ENCODE measurements around the gene COIL. TPM values are rescaled to one million over a fixed set of nuclear protein-coding genes. Genes with fewer than 3 reads are reported as not detected.
A peak's percentile ranks its signal among the peaks of the same experiment; 100 is the strongest.

COIL gene
- total RNA-seq, 1 experiment from 2014 or later, result 22.9 TPM

- intact Hi-C loops (cut with micrococcal nuclease), result no loop called here
- no peak overlapping the region for H3K4me3 ChIP-seq (ENCODE audit: low read length)
- H3K79me2 ChIP-seq (ENCODE audit: low read length), result peaks cover 11% of the 10 kb centered on the region; the same call in 1 of the 2 replicates
- ChIA-PET POLR2A (ENCODE audit: unreplicated experiment) (no interaction called here), CTCF (no interaction called here)
- no peak overlapping the region for H3K27ac ChIP-seq (ENCODE audit: low read length)
- H3K36me3 ChIP-seq (ENCODE audit: low read depth, low read length), result peaks cover 89% of the 10 kb centered on the region
- no peaks in the 10 kb centered on the region for H3K27me3 ChIP-seq (ENCODE audit: low read length)
- no peaks in the 10 kb centered on the region for H3F3A ChIP-seq (ENCODE audit: low read length, unreplicated experiment)
- no peak overlapping the region for H2AFZ ChIP-seq (ENCODE audit: low read length)
- ATAC-seq (no peak), DNase-seq (no peak)
- H3K9me3 ChIP-seq (ENCODE audit: low read length), result no peaks in the 10 kb centered on the region
- H4K20me1 ChIP-seq (ENCODE audit: low read length), result no peaks in the 10 kb centered on the region
- H3K4me1 ChIP-seq (ENCODE audit: insufficient read depth, low read length), result peaks cover 24% of the 10 kb centered on the region
- H3K9ac ChIP-seq (ENCODE audit: low read length), result no peak overlapping the region
- no peak overlapping the region for H3K4me2 ChIP-seq (ENCODE audit: low read length)
- H3K9me2 ChIP-seq (replicated peaks; ENCODE audit: low read length), result no peaks in the 10 kb centered on the region
- no TSS peak for BruUV-seq (replicated peaks)
- TF ChIP-seq EZH2phosphoT487 (IDR thresholded peaks at IDR 0.05; ENCODE audit: borderline replicate concordance, low read length), result no peak
- TF ChIP-seq CTCF (conservative IDR thresholded peaks at IDR 0.05; ENCODE audit: low read depth, low read length), result no peak
- TF ChIP-seq EZH2 (IDR thresholded peaks at IDR 0.05; ENCODE audit: low read length, unreplicated experiment), result no peak
Observed at GRCh38 chr17:56897646-56898424, 63.0 kb downstream of the COIL start.

GRCh38 chr17:56896968-56897359 lies 63.9 kb downstream of the COIL start:
- Histone ChIP-seq H3K4me3 (ENCODE audit: low read length) (no peak overlapping the region), H3K27ac (ENCODE audit: low read length) (no peak overlapping the region), H4K20me1 (ENCODE audit: low read length) (no peaks in the 10 kb centered on the region), H3K9ac (ENCODE audit: low read length) (no peak overlapping the region), H3F3A (ENCODE audit: low read length, unreplicated experiment) (no peaks in the 10 kb centered on the region), H3K4me1 (ENCODE audit: insufficient read depth, low read length) (peaks cover 15% of the 10 kb centered on the region), H2AFZ (ENCODE audit: low read length) (no peak overlapping the region), H3K79me2 (ENCODE audit: low read length) (peaks cover 8% of the 10 kb centered on the region; the same call in 1 of the 2 replicates), H3K9me2 (replicated peaks; ENCODE audit: low read length) (no peaks in the 10 kb centered on the region), H3K4me2 (ENCODE audit: low read length) (no peak overlapping the region), H3K27me3 (ENCODE audit: low read length) (no peaks in the 10 kb centered on the region), H3K36me3 (ENCODE audit: low read depth, low read length) (peaks cover 91% of the 10 kb centered on the region), H3K9me3 (ENCODE audit: low read length) (no peaks in the 10 kb centered on the region)
- ATAC-seq (no peak), DNase-seq (peak; percentile 42)
- BruUV-seq (replicated peaks), result TSS peak; percentile 3
- POLR2A ChIA-PET (ENCODE audit: unreplicated experiment), result no interaction called here
- TF ChIP-seq EZH2 (IDR thresholded peaks at IDR 0.05; ENCODE audit: low read length, unreplicated experiment), result no peak
- no peak for TF ChIP-seq EZH2phosphoT487 (IDR thresholded peaks at IDR 0.05; ENCODE audit: borderline replicate concordance, low read length)
- no peak for TF ChIP-seq CTCF (conservative IDR thresholded peaks at IDR 0.05; ENCODE audit: low read depth, low read length)
- intact Hi-C loops (cut with micrococcal nuclease), result no loop called here
- CTCF ChIA-PET, result no interaction called here

GRCh38 chr17:56896217-56896967 lies 64.5 kb downstream of the COIL start:
- Histone ChIP-seq H3K4me3 (ENCODE audit: low read length) (no peak overlapping the region), H3F3A (ENCODE audit: low read length, unreplicated experiment) (no peaks in the 10 kb centered on the region), H3K9me2 (replicated peaks; ENCODE audit: low read length) (no peaks in the 10 kb centered on the region), H3K27ac (ENCODE audit: low read length) (no peak overlapping the region), H3K9ac (ENCODE audit: low read length) (no peak overlapping the region), H3K27me3 (ENCODE audit: low read length) (no peaks in the 10 kb centered on the region), H4K20me1 (ENCODE audit: low read length) (no peaks in the 10 kb centered on the region), H3K4me2 (ENCODE audit: low read length) (no peak overlapping the region), H3K9me3 (ENCODE audit: low read length) (no peaks in the 10 kb centered on the region), H3K36me3 (ENCODE audit: low read depth, low read length) (peaks cover 91% of the 10 kb centered on the region), H3K79me2 (ENCODE audit: low read length) (peaks cover 3% of the 10 kb centered on the region; the same call in 1 of the 2 replicates), H3K4me1 (ENCODE audit: insufficient read depth, low read length) (peaks cover 10% of the 10 kb centered on the region), H2AFZ (ENCODE audit: low read length) (no peak overlapping the region)
- ChIA-PET CTCF (no interaction called here), POLR2A (ENCODE audit: unreplicated experiment) (no interaction called here)
- BruUV-seq (replicated peaks), result no TSS peak
- ATAC-seq (no peak), DNase-seq (no peak)
- intact Hi-C loops (cut with micrococcal nuclease), result no loop called here
- TF ChIP-seq EZH2 (IDR thresholded peaks at IDR 0.05; ENCODE audit: low read length, unreplicated experiment) (no peak), EZH2phosphoT487 (IDR thresholded peaks at IDR 0.05; ENCODE audit: borderline replicate concordance, low read length) (no peak), CTCF (conservative IDR thresholded peaks at IDR 0.05; ENCODE audit: low read depth, low read length) (no peak)

All from PC-3 (cell line).